ENCODE results near the gene SLC22A5. TPM values are rescaled to one million over a fixed set of nuclear protein-coding genes. Genes with fewer than 3 reads are reported as not detected.
A peak's percentile ranks its signal among the peaks of the same experiment; 100 is the strongest.

SLC22A5 gene
- total and polyA plus RNA-seq, 11 donors: 7.5 to 50.1 (median 13.5) TPM

GRCh38 chr5:132364319-132364718 lies 5.2 kb upstream of the SLC22A5 start:
- no peak for TF ChIP-seq CTCF (IDR thresholded peaks at IDR 0.05)
- TF ChIP-seq POLR2A (IDR thresholded peaks at IDR 0.05): no peak
- Histone ChIP-seq H3K4me3 (no peak overlapping the region), H3K36me3 (peaks cover 0 to 6% (median 0%) of the 10 kb centered on the region in 9 donors), H3K27ac (peak overlapping the region; percentile 58 to 92 (median 74)), H3K9me3 (no peaks in the 10 kb centered on the region), H3K4me1 (peaks cover 0 to 35% (median 23%) of the 10 kb centered on the region in 12 donors), H3K27me3 (no peaks in the 10 kb centered on the region)
- 27 to 40% (median 32%) methylated on average over 1 of the region's 1 CpG for WGBS, 4 donors
- peak in 2 of 5 donors; percentile 37 to 54 for DNase-seq
- ATAC-seq: peak; percentile 67 to 86 (median 83)
- intact Hi-C loops (cut with DNase I): loop anchor here in 4 of 10 donors (5.0 to 10.0 kb wide), 2 partner anchors 70 to 72 kb away; partner anchors contain the start of gene SLC22A4 (in 4 of the 4)

GRCh38 chr5:132365213-132365612 lies 4.3 kb upstream of the SLC22A5 start:
- WGBS, 4 donors: 55 to 66% (median 65%) methylated on average over 6 of the region's 6 CpGs
- Histone ChIP-seq H3K27ac (peak overlapping the region in 9 of 12 donors; percentile 59 to 92 (median 78)), H3K4me3 (no peak overlapping the region), H3K27me3 (no peaks in the 10 kb centered on the region), H3K4me1 (peaks cover 0 to 38% (median 25%) of the 10 kb centered on the region in 12 donors), H3K9me3 (no peaks in the 10 kb centered on the region), H3K36me3 (peaks cover 0 to 6% (median 0%) of the 10 kb centered on the region in 9 donors)
- intact Hi-C loops (cut with DNase I): loop anchor here in 3 of 10 donors (5.0 to 10.0 kb wide), 2 partner anchors 63 to 70 kb away; partner anchors contain the start of gene SLC22A4 (in 2 of the 3)
- DNase-seq (no peak), ATAC-seq (no peak)
- TF ChIP-seq POLR2A (IDR thresholded peaks at IDR 0.05) (no peak), CTCF (IDR thresholded peaks at IDR 0.05) (no peak)

GRCh38 chr5:132368186-132368585 lies 1.3 kb upstream of the SLC22A5 start:
- Histone ChIP-seq H3K4me3 (peak overlapping the region in 1 of 12 donors; percentile 66), H3K27me3 (no peaks in the 10 kb centered on the region), H3K4me1 (peaks cover 0 to 53% (median 32%) of the 10 kb centered on the region in 12 donors), H3K9me3 (no peaks in the 10 kb centered on the region), H3K36me3 (peaks cover 0 to 6% (median 0%) of the 10 kb centered on the region in 9 donors), H3K27ac (peak overlapping the region in 4 of 12 donors; percentile 27 to 93 (median 92))
- intact Hi-C loops (cut with DNase I): loop anchor here in 5 of 10 donors (2.0 to 10.0 kb wide), 4 partner anchors 66 to 75 kb away; partner anchors contain the start of gene SLC22A4 (in 3 of the 5)
- 60 to 78% (median 72%) methylated on average over 4 of the region's 4 CpGs for WGBS, 4 donors
- ATAC-seq (no peak), DNase-seq (no peak)
- TF ChIP-seq CTCF (IDR thresholded peaks at IDR 0.05) (no peak), POLR2A (IDR thresholded peaks at IDR 0.05) (no peak)

- intact Hi-C loops (cut with DNase I): loop anchor here in 5 of 10 donors (2.0 to 10.0 kb wide), 4 partner anchors 67 to 76 kb away; partner anchors contain the start of gene SLC22A4 (in 3 of the 5)
- peaks cover 0 to 48% (median 25%) of the 10 kb centered on the region in 12 donors for H3K4me1 ChIP-seq
- 8 to 20% (median 13%) methylated on average over 7 to 9 of the region's 9 CpGs for WGBS, 4 donors
Measured at GRCh38 chr5:132369007-132369473, 470 bp upstream of the SLC22A5 start.

More at GRCh38 chr5:132369007-132369473, 470 bp upstream of the SLC22A5 start:
- Histone ChIP-seq H3K27ac (peak overlapping the region; percentile 64 to 94 (median 88)), H3K27me3 (no peaks in the 10 kb centered on the region), H3K4me3 (peak overlapping the region; percentile 66 to 90 (median 78)), H3K36me3 (peaks cover 0 to 6% (median 0%) of the 10 kb centered on the region in 9 donors), H3K9me3 (no peaks in the 10 kb centered on the region)
- DNase-seq: no peak
- no peak for ATAC-seq
- TF ChIP-seq POLR2A (IDR thresholded peaks at IDR 0.05) (no peak), CTCF (IDR thresholded peaks at IDR 0.05) (no peak)

All from heart left ventricle (tissue), 16 donors.